HUES64 (cell line): Measurements from ENCODE around the gene ELF1.
"Not testable (repeated sequence)": the region's sequence is repeated elsewhere in the genome, so short reads cannot be mapped to it uniquely, and the experiment has no call there.

Source experiments
- H3K27ac ChIP-seq: 2 replicates; pipeline ENCODE4 v1.7.0; 2013; ENCODE audit warnings: low read depth, low read length, inconsistent platforms
- H3K27me3 ChIP-seq: 2 replicates; pipeline ENCODE4 v1.6.1; 2013; ENCODE audit warnings: mild to moderate bottlenecking, low read length; ENCODE audit not compliant: insufficient read depth
- H3K36me3 ChIP-seq: 2 replicates; pipeline ENCODE4 v1.6.1; 2013; ENCODE audit warnings: mild to moderate bottlenecking, low read length; ENCODE audit not compliant: insufficient read depth
- H3K4me1 ChIP-seq: 2 replicates; pipeline ENCODE4 v1.6.1; 2013; ENCODE audit warnings: mild to moderate bottlenecking, low read length, moderate library complexity; ENCODE audit not compliant: insufficient read depth
- H3K4me3 ChIP-seq: 2 replicates; pipeline ENCODE4 v1.5.1; 2013; ENCODE audit warnings: mild to moderate bottlenecking, low read length, moderate library complexity
- H3K9ac ChIP-seq: 2 replicates; pipeline ENCODE4 v1.6.1; 2013; ENCODE audit warnings: mild to moderate bottlenecking, low read depth, low read length
- H3K9me3 ChIP-seq: 2 replicates; pipeline ENCODE4 v1.6.1; 2013; ENCODE audit warnings: low read depth, low read length; ENCODE audit not compliant: insufficient read depth
- WGBS: fragments of 150-250, 120-280 bp; methylation state at CpG from one replicate; pipeline ENCODE4 v1.1.7; 2013; ENCODE audit warnings: missing lambda C conversion rate; 5-methylcytosine and 5-hydroxymethylcytosine counted together

The ELF1 gene

GRCh38 chr13:40932252-40932651 lies 86.9 kb downstream of the ELF1 start:
- H3K27me3 ChIP-seq = no peaks in the 10 kb centered on the region
- H3K9ac ChIP-seq = no peak overlapping the region

GRCh38 chr13:40931719-40932118 lies 87.4 kb downstream of the ELF1 start:
- Histone ChIP-seq H3K4me3 (no peak overlapping the region), H3K27me3 (no peaks in the 10 kb centered on the region), H3K9ac (no peak overlapping the region), H3K27ac (no peak overlapping the region), H3K36me3 (peaks cover 16% of the 10 kb centered on the region), H3K4me1 (peaks cover 10% of the 10 kb centered on the region; the same call in 1 of the 2 replicates), H3K9me3 (no peaks in the 10 kb centered on the region)
- 0% methylated on average over 1 of the region's 1 CpG for WGBS

More at GRCh38 chr13:40932252-40932651, 86.9 kb downstream of the ELF1 start:
- no peak overlapping the region for H3K27ac ChIP-seq
- no peaks in the 10 kb centered on the region for H3K9me3 ChIP-seq
- peaks cover 10% of the 10 kb centered on the region; the same call in 1 of the 2 replicates for H3K4me1 ChIP-seq
- H3K4me3 ChIP-seq = no peak overlapping the region
- peaks cover 16% of the 10 kb centered on the region for H3K36me3 ChIP-seq
- 100% methylated on average over 1 of the region's 2 CpGs for WGBS

- Histone ChIP-seq H3K4me1 (peaks cover 10% of the 10 kb centered on the region; the same call in 1 of the 2 replicates), H3K36me3 (peaks cover 16% of the 10 kb centered on the region)
- 96% methylated on average over 3 of the region's 3 CpGs for WGBS
- not testable (repeated sequence) for H3K9ac ChIP-seq, H3K4me3 ChIP-seq, H3K27ac ChIP-seq, H3K9me3 ChIP-seq, H3K27me3 ChIP-seq
These were observed 89.2 kb downstream of the ELF1 start for GRCh38 chr13:40929883-40930282.

GRCh38 chr13:40928980-40929379 lies 90.1 kb downstream of the ELF1 start:
- 90% methylated on average over 3 of the region's 3 CpGs for WGBS
- Histone ChIP-seq H3K4me1 (peaks cover 10% of the 10 kb centered on the region; the same call in 1 of the 2 replicates), H3K27ac (no peak overlapping the region)

GRCh38 chr13:40927929-40928328 lies 91.2 kb downstream of the ELF1 start:
- Histone ChIP-seq H3K27ac (no peak overlapping the region), H3K27me3 (no peaks in the 10 kb centered on the region), H3K4me3 (no peak overlapping the region), H3K9me3 (no peaks in the 10 kb centered on the region), H3K9ac (no peak overlapping the region), H3K4me1 (peaks cover 10% of the 10 kb centered on the region; the same call in 1 of the 2 replicates), H3K36me3 (peaks cover 5% of the 10 kb centered on the region; the same call in 1 of the 2 replicates)
- WGBS = 93% methylated on average over 9 of the region's 9 CpGs

More at GRCh38 chr13:40928980-40929379, 90.1 kb downstream of the ELF1 start:
- Histone ChIP-seq H3K27me3 (no peaks in the 10 kb centered on the region), H3K9ac (no peak overlapping the region), H3K9me3 (no peaks in the 10 kb centered on the region), H3K4me3 (no peak overlapping the region), H3K36me3 (peaks cover 15% of the 10 kb centered on the region)

GRCh38 chr13:40923867-40924266 lies 95.2 kb downstream of the ELF1 start:
- no peak overlapping the region for H3K9ac ChIP-seq
- H3K4me1 ChIP-seq = peaks cover 9% of the 10 kb centered on the region; the same call in 1 of the 2 replicates
- no peaks in the 10 kb centered on the region for H3K36me3 ChIP-seq
- H3K9me3 ChIP-seq = no peaks in the 10 kb centered on the region
- no peak overlapping the region for H3K4me3 ChIP-seq
- H3K27ac ChIP-seq = no peak overlapping the region
- H3K27me3 ChIP-seq = no peaks in the 10 kb centered on the region

GRCh38 chr13:40922437-40923040 lies 96.6 kb downstream of the ELF1 start:
- Histone ChIP-seq H3K9me3 (no peaks in the 10 kb centered on the region), H3K4me3 (no peak overlapping the region), H3K4me1 (0 out of 2 replicates have a peak, but pooled peaks cover 4% of the 10 kb centered on the region), H3K9ac (no peak overlapping the region), H3K27ac (no peak overlapping the region), H3K36me3 (no peaks in the 10 kb centered on the region), H3K27me3 (no peaks in the 10 kb centered on the region)
- WGBS = 87% methylated on average over 25 of the region's 28 CpGs

- Histone ChIP-seq H3K36me3 (no peaks in the 10 kb centered on the region), H3K27me3 (no peaks in the 10 kb centered on the region), H3K9ac (peak overlapping the region; percentile 78; the same call in 1 of the 2 replicates), H3K4me1 (0 out of 2 replicates have a peak, but pooled peaks cover 4% of the 10 kb centered on the region), H3K9me3 (no peaks in the 10 kb centered on the region), H3K27ac (no peak overlapping the region), H3K4me3 (peak overlapping the region; percentile 65)
- 73% methylated on average over 4 of the region's 5 CpGs for WGBS
These were observed 98.3 kb downstream of the ELF1 start for GRCh38 chr13:40920826-40921225.

- H3K27ac ChIP-seq, H3K27me3 ChIP-seq, H3K4me1 ChIP-seq, H3K9me3 ChIP-seq, H3K4me3 ChIP-seq, H3K36me3 ChIP-seq, H3K9ac ChIP-seq: not testable (repeated sequence)
- WGBS = 96% methylated on average over 7 of the region's 7 CpGs
These were observed 99.2 kb downstream of the ELF1 start for GRCh38 chr13:40919901-40920300.

- H3K9ac ChIP-seq = no peak overlapping the region
- no peaks in the 10 kb centered on the region for H3K27me3 ChIP-seq
- WGBS = 94% methylated on average over 6 of the region's 6 CpGs
- no peaks in the 10 kb centered on the region for H3K9me3 ChIP-seq
- no peak overlapping the region for H3K27ac ChIP-seq
- no peak overlapping the region for H3K4me3 ChIP-seq
- H3K36me3 ChIP-seq = no peaks in the 10 kb centered on the region
- H3K4me1 ChIP-seq = 0 out of 2 replicates have a peak, but pooled peaks cover 4% of the 10 kb centered on the region
These were observed 102.7 kb downstream of the ELF1 start for GRCh38 chr13:40916207-40916998.

- not testable (repeated sequence) for H3K9me3 ChIP-seq, H3K4me3 ChIP-seq, H3K4me1 ChIP-seq, H3K9ac ChIP-seq, H3K27ac ChIP-seq, H3K27me3 ChIP-seq, H3K36me3 ChIP-seq
These were observed 104.3 kb downstream of the ELF1 start for GRCh38 chr13:40914863-40915262.
